HG03159 (cell line): Measurements from ENCODE around the gene TBC1D16.
"Not testable (repeated sequence)": the region's sequence is repeated elsewhere in the genome, so short reads cannot be mapped to it uniquely, and the experiment has no call there.

Source experiments
- ATAC-seq: cut with Tn5 transposase; IDR thresholded peaks from one replicate; pipeline ENCODE4 v1.9.1; 2021; ENCODE audit warnings: mild to moderate bottlenecking, moderate library complexity; ENCODE audit not compliant: unreplicated experiment

TBC1D16 gene

DNA sequence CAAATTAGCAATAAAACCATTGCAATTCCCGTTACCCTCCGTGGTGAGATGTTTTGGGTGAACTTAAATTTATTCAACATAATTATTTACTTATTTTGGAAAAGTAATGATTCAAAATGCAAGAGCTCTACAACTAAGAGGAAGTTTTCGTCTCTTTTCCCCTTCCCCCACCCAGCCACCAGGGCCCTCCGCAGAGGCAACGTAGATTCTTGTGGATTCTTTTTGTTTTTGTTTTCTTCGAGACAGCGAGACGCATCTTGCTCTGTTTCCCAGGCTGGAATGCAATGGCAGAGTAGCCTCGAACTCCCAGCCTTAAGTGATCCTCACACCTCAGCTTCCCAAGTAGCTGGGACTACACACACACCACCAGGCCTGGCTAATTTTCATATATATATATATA is 19.9 kb upstream of the TBC1D16 start:
- no peak for ATAC-seq

DNA sequence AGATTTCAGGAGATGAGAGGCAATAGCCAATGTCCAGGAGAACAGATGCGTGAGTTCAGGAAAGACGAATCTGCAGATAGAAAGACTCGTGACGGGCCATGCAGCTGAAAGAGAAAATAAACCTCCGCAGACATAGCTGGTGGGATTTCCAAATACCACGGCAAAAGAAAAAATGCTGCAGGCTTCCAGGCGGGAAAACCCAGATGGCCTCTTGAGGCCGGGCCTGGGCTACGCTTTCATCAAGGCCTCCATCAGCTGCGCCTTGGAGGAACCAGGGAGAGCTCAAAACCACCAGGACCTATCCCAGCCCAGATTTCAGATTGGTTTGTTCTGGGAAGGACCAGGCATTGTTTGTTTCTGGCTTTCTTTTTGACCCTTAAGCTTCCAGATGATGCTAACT is 17.4 kb upstream of the TBC1D16 start:
- ATAC-seq = no peak

DNA sequence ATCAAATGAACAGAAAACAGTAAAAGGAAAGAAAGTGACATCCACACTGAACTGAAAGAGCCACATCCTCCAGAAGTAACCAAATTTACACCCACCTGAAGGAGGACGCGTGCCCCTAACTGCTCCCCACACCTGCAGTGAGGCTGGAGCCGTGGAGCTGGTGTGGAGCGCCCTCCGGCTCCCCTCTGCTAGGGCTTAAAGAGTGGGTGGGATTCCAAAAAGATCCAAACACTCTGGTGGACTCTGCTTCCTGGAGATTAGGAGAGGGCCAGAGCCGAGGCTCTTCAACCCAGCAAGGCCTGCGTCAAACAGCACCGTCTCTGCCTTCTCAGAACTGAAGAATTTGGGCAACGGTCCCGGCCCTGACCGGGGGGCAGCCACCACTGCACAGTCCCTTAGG is 16.0 kb upstream of the TBC1D16 start:
- ATAC-seq = no peak

GRCh38 chr17:80050706-80051105 is 15.0 kb upstream of the TBC1D16 start:
- ATAC-seq = no peak

DNA sequence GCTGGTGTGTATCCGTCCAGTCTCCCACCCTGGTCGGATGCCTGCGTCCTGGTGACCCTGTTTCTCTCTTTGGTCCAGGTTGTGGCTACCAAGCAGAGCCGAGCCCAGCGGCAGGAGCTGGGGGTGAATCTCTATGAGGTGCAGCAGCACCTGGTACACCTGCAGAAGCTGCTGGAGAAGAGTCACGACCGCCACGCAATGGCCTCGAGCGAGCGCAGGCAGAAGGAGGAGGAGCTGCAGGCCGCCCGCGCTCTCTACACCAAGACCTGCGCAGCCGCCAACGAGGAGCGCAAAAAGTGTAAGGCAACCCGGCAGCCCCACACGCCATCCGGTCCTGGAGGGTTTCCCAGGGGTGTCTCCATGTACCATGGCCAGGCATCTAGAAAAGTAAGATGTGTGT is 14.3 kb upstream of the TBC1D16 start:
- ATAC-seq = no peak

- no peak for ATAC-seq
Measured at GRCh38 chr17:80047176-80047575, 11.5 kb upstream of the TBC1D16 start.

DNA sequence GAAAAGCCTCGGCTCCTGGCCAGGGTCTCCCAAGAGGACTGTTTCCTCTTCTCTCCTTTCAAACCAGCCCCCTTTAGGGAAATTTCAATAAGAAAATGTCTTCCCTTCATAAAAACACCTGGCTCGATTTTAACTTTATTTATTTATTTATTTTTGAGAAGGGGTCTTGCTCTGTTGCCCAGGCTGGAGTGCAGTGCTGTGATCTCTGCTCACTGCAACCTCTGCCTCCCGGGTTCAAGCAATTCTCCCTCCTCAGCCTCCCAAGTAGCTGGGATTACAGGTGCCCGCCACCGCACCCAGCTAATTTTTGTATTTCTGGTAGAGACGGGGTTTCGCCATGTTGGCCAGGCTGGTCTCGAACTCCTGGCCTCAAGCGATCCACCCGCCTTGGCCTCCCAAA is 11.0 kb upstream of the TBC1D16 start:
- ATAC-seq = not testable (repeated sequence)

DNA sequence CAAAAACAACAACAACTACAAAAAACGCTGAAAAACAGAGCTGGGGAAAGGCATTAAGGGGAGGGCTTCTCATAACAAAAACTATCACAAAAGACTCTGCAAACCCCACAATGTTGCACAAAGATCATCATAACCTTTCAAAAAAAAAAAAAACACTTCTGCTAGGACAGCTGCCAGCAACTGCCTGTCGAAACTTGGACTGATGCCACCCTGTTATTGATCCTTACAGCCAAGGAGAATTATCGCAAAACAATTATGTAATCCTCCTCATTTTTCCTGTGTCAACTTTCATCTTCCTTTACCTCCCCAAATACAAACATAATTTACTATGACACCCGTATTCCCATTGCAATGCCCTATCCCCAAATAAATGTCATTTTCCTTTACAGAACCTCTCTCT is 10.0 kb upstream of the TBC1D16 start:
- ATAC-seq = no peak

DNA sequence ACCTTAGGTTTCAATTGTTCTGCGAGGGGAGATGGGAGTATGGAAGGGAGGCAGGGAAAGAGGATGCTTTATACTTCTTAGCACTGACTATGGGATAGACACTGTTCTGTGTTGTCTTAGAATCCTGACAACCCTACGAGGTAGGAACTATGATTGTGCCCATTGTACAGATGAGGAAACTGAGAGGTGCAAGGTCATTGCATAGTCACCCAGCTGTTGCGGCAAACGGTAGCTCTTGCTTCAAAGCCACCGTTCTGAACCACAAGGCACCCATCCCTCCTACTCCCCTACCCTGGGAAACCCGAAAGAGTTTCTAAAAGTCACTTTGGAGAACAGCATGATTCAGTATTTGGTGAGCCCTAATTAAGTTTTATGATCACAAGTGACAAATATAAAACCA is 8.3 kb upstream of the TBC1D16 start:
- ATAC-seq = no peak

- ATAC-seq = no peak
Measured at GRCh38 chr17:80036715-80037477, 1.2 kb upstream of the TBC1D16 start.

DNA sequence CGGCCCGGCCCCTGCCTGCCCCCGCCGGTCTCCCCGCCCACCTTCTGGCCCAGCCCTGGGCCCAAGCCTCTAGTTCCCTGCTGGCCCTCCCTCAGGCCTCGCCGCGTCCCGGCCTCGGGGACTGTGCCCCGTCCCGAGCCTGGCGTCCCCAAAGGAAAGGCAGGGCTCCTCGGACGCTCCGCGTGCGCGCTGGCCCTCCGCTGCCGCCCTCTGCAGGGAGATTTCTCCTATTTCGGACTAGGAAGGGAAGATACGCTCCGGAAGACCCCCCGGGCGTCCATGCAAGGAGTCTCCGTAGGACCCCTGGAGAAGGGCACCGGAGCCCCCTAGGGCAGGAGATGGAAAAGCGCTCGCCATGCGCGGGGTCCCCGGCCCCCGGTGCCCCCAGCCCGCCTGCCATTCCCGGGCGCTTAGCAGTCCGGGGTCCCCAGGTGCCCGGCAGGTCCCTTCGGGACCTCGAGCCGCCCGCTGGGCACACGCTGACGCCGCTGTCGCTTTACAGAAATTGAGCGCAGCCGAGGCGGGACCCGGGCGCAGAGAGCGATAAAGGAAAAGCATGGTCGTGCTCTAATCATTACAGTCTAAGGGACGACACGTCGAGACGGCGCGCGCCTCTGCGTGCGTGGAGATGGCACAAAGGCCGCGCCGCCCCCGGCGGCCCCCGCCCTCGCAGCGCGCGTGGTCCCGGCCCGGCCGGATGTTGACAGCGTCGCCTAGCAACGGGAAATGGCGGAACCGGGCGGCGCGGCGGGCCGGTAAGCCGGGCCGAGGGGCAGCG is 454 bp upstream of the TBC1D16 start, which contains the start of gene CCDC40:
TSS of gene CCDC40 (plus strand) at position 706 of the 778 bp plus-strand sequence. CDS start at position 727, 21 bp downstream.
- peak; percentile 65 for ATAC-seq

GRCh38 chr17:80034791-80035686 is 633 bp downstream of the TBC1D16 start:
- ATAC-seq = peak; percentile 29

GRCh38 chr17:80033840-80034239 is 1.8 kb downstream of the TBC1D16 start:
- no peak for ATAC-seq

DNA sequence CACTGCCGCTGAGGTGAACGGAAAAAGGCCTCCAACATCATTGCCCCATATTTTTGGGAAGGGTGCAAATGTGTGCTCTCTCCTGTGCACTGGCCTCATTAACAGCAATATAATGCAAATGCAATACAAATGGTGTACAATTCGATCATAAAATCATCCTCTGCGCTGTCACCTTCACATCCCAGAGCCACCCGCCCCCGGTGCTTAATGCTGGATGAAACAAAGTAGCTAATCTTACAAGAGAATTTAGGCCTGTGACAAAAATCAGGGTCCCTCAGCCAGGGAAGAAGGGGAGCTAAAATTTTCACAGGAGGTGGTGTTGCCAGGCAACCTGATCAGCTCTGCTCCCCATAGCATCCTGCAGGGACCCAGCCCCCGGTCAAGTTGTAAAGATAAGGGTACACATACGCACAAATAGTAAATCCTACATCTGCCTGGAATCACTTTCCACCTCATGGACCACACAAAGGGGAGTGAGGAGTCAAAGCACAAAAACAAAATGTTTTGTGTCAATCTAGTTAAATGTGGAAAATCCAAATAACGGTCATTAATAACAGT is 3.0 kb downstream of the TBC1D16 start:
- ATAC-seq = no peak

DNA sequence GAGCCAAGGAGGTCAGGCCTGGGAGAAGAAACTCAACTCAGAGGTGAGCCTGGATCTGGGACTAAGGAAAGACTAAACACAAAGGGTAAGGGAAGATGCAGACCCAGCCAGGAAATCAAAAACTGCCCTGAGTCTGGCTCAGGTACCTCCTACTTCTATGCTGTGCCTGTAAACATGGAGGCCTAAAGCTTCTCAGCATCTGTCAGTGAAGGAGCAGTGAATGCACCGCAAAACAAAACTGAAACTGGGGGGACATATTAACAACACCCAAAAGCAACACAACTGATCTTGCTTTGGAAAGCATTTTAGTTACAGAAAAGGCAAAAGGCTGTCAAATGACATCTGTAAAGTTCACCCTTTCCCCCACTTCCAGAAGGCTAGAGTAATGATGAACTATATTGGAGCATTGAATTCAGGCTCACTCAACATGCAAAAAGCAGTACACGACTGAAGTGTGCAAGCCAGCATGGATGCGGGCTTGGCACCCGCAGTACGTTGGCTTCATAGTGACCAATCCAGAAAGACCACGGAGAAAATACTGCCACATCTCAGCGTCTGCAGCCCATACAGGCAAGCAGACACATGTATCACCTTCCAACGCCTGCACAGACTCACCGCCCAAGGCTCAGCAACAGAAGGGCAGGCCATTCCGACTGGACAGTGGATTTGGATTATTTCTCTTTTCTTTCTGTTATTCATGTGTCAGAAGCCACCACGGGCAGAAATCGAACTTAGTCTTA is 3.8 kb downstream of the TBC1D16 start:
- ATAC-seq = no peak

- ATAC-seq = no peak
Measured at GRCh38 chr17:80030730-80031410, 4.8 kb downstream of the TBC1D16 start.

- no peak for ATAC-seq
Measured at GRCh38 chr17:80029258-80029974, 6.3 kb downstream of the TBC1D16 start.

DNA sequence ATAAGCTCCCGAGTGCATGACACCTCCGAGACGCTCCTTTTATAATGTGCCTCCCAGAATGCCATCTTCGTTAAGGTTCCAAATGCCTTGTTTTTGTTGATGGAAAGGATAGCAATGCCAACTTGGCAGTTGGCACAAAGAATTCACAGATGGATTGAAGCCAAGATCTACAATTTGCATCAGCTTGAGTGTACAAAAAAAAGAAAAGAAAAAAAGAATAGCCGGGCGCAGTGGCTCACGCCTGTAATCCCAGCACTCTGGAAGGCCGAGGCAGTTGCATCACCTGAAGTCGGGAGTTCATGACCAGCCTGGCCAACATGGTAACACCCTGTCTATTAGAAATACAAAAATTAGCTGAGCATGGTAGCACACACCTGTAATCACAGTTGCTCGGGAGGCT is 7.6 kb downstream of the TBC1D16 start:
- ATAC-seq = no peak

- ATAC-seq = no peak
Measured at GRCh38 chr17:80027043-80027435, 8.6 kb downstream of the TBC1D16 start.
